GM12891 (cell line): ENCODE results near the gene TMEM51.

ENCODE experiments used
- DNase-seq: peaks from one replicate; pipeline ENCODE4 v3.0.0; 2011; ENCODE audit warnings: low spot score; ENCODE audit not compliant: insufficient read length
- FAIRE-seq: peaks from 2 replicates; lab custom pipeline; 2011; peaks lifted over from hg19 to GRCh38; lab: Jason Lieb, UNC
- PAX5 ChIP-seq: IDR thresholded peaks from 2 replicates; pipeline ENCODE4 v1.6.1; 2011; ENCODE audit warnings: low read length, moderate library complexity, mild to moderate bottlenecking; ENCODE audit not compliant: insufficient read depth, severe bottlenecking
- POLR2A ChIP-seq: IDR thresholded peaks from 2 replicates; pipeline ENCODE4 v1.6.1; 2011; ENCODE audit warnings: low read depth, low read length, control low read depth
- POLR2AphosphoS5 ChIP-seq: IDR thresholded peaks from 2 replicates; pipeline ENCODE4 v1.6.1; 2011; ENCODE audit warnings: low read depth, low read length, control low read depth
- POU2F2 ChIP-seq: IDR thresholded peaks from 2 replicates; pipeline ENCODE4 v1.6.1; 2011; ENCODE audit warnings: low read depth, mild to moderate bottlenecking, control low read depth, low read length, moderate library complexity
- SPI1 ChIP-seq: IDR thresholded peaks from 2 replicates; pipeline ENCODE4 v1.6.1; 2011; ENCODE audit warnings: low read depth, low read length, control low read depth
- TAF1 ChIP-seq: IDR thresholded peaks from 2 replicates; pipeline ENCODE4 v1.6.1; 2011; ENCODE audit warnings: low read depth, low read length, control low read depth

TMEM51 gene

GRCh38 chr1:15248216-15248615 is 94.7 kb downstream of the TMEM51 start:
- FAIRE-seq (no peak), DNase-seq (no peak)
- no peak for TF ChIP-seq POLR2AphosphoS5

DNA sequence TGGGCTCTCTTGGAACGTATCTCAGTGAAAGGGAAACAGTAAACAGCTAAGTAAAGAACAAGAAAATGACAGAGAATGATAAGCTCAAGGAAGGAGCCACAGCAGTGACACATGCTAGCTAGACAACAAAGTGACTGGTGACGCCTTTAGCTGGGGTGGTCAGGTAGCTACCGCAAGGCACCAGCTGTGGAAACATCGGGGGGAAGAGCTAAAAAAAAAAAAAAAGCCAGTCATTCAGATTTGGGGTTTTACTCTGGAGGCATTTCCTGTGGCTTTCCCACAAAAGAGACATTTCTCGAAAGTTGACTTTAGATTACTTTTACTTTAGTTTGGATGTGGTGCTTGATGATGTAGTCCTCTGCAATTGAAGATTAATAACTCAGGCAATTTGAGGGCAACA is 95.5 kb downstream of the TMEM51 start:
- TF ChIP-seq POLR2A (no peak), POU2F2 (no peak), POLR2AphosphoS5 (no peak), TAF1 (no peak), SPI1 (no peak), PAX5 (no peak)
- FAIRE-seq = no peak
- DNase-seq = no peak

DNA sequence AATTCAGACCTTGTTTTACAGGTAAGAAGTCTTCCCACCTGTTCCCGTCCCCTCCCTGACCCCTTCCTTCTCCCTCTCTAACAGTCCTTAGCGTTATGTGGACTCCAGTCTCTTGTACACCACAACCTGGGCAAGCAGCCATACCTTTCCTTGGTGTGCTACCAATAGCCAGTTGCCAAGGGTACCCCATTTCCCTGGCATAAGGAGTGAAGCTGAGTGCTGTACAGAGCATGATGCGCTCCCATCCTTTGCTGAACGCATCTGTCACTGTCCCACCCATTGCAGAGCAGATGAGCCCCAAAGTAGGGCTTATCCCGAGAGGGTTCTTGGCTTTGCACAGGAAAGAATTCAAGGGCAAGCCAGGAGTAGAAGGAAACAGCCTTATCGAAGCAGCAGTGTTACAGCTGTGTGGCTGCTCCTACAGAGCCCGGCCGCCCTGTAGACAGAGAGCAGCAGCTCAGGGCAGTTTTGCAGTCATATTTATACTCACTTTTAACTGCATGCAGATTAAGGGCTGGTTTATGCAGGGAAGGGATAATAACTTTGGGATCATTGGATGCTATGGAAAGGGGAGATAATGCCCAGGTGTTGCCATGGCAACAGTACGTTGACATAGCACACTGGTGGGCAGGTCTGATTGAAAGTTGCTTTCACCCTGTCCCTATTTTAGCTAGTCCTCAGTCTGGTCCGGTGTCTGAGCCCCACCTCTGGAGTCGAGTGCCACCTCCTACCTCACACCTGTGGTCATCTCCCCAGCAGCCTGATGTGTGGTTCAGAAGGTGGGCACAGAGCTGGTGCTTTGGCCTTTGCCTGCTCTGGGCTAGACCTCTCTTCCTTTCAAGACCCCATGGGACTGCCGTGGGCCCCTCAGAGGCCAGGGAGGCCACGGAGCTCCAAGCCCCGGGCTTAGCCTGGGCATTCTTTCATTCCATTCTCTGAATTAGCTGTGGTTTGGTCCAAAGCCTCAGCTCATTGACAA is 98.6 kb downstream of the TMEM51 start:
- FAIRE-seq (no peak), DNase-seq (no peak)
- no peak for TF ChIP-seq POLR2AphosphoS5
- TF ChIP-seq PAX5 = no peak
- TF ChIP-seq TAF1 = no peak
- TF ChIP-seq SPI1 = no peak
- no peak for TF ChIP-seq POLR2A
- no peak for TF ChIP-seq POU2F2

GRCh38 chr1:15254559-15254958 is 101.0 kb downstream of the TMEM51 start:
- TF ChIP-seq POLR2A = no peak
- TF ChIP-seq POU2F2 = no peak
- TF ChIP-seq SPI1 = no peak
- no peak for TF ChIP-seq TAF1
- TF ChIP-seq POLR2AphosphoS5 = no peak
- TF ChIP-seq PAX5 = no peak
- FAIRE-seq (no peak), DNase-seq (no peak)

DNA sequence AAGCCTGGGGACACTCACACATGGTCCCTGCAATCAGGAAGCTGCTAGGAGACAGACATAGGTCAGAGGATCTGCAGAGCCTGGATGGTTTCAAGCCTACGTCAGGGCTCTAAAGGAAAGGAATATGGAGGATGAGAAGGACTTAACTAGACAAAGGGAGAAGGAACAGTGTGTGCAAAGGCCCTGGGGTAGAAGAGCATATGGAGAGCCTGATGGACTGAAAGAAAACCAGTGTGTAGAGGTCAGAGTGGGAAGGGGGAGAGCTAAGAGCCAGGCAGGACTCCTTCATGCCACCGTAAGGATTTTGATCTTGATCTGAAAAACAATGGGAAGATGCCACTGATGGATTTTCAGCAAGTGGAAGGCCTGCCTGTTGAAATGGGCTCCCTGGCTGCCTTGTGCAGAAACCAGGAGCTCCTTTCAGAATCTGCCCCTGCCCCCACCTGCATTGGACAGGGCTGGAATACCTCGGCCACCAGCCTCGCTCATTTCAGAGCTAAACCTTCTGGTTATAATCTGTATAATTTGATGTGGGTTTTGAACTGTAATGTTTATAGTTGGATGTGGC is 102.1 kb downstream of the TMEM51 start:
- TF ChIP-seq TAF1 (no peak), POU2F2 (no peak), PAX5 (no peak), POLR2AphosphoS5 (no peak), POLR2A (no peak), SPI1 (no peak)
- DNase-seq (no peak), FAIRE-seq (no peak)

GRCh38 chr1:15256584-15256983 is 103.0 kb downstream of the TMEM51 start:
- FAIRE-seq (no peak), DNase-seq (no peak)
- TF ChIP-seq TAF1 (no peak), POLR2A (no peak)

DNA sequence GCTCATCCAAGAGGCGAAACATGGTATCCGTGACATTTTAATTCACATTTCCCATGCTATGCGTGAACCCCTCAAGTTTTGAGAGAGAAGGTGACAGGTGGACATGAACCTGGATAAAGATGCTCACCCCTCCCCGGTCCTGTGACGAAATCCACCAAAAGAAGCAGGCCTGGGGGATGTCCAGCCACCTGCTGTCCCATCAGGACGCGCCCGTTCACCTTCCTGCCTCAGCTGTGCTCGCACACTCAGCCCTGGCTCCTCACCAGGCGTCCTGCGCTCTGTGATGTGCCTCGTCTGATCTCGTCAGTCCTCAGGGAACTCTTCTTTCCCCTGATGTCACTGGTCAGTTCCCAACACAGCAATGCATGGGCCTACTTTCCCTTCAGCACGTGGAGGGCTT is 103.8 kb downstream of the TMEM51 start:
- FAIRE-seq (no peak), DNase-seq (no peak)
- no peak for TF ChIP-seq POLR2A
- TF ChIP-seq PAX5 = no peak
- no peak for TF ChIP-seq TAF1

- TF ChIP-seq TAF1 (no peak), SPI1 (no peak), POLR2A (no peak), POU2F2 (no peak), PAX5 (no peak), POLR2AphosphoS5 (no peak)
- no peak for FAIRE-seq
- no peak for DNase-seq
These were observed 105.5 kb downstream of the TMEM51 start for GRCh38 chr1:15258833-15259621.

DNA sequence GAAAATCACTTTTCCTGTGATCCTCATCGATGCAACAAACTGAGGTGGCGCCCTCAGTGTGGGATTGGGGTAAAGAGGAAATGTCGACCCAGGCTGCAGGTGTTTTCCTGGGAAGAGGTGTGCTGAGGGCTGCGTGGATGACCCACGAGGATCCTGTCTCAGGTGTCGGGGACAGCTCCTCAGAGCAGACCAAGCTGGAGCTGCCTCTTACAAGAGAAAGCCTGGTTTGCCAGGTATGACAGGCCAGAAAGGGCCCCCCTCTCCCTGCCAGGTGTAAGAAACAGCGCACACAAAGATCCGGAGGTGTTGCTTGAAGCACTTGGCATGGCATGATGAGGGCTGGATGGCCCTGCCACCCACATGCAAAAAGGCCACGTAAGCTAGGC is 106.1 kb downstream of the TMEM51 start:
- DNase-seq = no peak
- TF ChIP-seq POLR2AphosphoS5 (no peak), SPI1 (no peak), TAF1 (no peak), PAX5 (no peak), POLR2A (no peak), POU2F2 (no peak)
- FAIRE-seq = no peak
